GM19324 (cell line): ENCODE results near the gene CDC25C.
"Not testable (repeated sequence)": the region's sequence is repeated elsewhere in the genome, so short reads cannot be mapped to it uniquely, and the experiment has no call there.

Source experiments
- ATAC-seq: cut with Tn5 transposase; IDR thresholded peaks from one replicate; pipeline ENCODE4 v1.9.1; 2021; ENCODE audit warnings: mild to moderate bottlenecking, moderate library complexity; ENCODE audit not compliant: unreplicated experiment, low FRiP score

CDC25C gene

DNA sequence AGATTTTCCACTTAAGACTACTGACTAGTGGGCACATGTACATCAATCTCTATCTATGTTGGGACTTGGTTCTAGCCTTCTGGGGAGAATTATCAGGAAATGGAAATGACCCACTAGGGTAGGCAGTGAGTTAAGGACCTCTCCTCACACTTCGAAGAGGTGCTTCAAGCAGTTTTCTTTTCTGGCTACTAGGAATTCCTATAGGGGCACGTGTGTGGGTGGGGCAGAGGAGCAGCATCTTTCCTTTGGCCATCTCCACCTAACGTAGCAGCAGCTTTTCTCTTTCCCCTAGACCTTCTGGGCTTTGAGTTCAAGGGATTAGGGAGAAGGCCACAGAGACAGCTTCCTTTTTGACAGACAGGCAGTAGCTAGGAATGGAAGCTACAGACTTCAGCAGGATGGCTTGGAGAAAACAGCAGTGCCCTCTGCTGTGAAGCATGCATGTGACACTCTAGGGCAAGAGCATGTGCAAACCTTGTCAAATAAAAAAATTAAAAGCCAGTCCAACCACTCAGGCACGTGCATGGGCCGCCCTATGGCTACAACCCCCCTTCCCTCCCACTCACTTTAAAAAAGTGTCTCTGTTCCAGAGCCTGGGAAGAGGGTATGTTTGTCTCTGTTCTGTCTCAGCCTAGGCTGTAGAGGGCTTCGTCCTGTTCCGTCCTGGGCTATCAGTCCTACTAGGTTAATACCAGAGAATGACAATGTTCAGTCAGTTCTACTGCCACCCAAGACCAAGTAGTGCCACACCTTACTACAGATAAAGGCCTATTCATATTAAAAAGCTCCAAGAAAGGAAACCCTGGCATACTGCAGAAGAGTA lies 48.5 kb downstream of the CDC25C start:
- ATAC-seq = no peak

DNA sequence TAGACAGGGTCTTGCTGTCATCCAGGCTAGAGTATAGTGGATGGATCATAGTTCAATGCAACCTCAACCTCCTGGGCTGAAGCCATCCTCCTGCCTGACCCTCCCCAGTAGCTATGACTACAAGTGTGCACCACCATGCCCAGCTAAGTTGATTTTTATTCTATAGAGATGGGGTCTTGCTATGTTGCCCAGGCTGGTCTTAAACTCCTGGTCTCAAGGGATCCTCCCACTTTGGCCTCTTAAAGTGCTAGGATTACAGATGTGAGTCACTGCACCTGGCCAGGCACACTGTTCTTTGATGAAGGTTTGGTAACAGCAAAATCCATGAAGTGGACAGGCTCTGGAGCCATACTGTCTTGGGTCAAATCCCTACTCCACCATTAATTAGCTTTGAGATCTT lies 50.7 kb downstream of the CDC25C start:
- no peak for ATAC-seq

DNA sequence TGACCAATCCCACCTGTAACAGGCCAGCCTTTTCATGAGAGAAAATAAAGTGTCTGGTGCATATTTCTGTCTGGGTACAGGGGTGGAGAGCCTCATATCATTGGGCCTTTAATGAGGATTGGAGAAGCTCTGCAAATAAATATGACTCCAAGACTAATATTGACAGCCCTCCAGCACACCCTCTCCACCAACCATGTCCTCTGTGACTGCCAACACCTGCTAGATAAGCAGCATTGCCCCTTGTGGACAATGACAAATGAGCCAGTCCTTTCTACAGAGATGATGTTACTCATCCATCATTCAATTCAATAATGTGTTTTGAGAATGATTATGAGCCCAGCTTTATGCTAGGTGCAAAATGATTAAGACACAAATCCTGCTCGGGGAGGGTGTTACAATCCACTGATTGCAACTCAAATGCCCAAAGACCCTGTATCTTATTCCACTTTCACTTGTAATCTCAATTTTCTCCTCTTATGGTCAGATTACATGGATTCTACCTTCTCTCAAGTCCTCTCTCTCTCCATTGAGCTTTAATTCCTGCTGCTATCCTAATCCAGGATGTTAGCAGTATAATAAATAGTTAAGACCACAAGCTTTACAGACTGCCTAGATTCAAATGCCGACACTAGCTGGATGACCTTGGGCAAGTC lies 55.1 kb downstream of the CDC25C start:
- ATAC-seq = no peak

DNA sequence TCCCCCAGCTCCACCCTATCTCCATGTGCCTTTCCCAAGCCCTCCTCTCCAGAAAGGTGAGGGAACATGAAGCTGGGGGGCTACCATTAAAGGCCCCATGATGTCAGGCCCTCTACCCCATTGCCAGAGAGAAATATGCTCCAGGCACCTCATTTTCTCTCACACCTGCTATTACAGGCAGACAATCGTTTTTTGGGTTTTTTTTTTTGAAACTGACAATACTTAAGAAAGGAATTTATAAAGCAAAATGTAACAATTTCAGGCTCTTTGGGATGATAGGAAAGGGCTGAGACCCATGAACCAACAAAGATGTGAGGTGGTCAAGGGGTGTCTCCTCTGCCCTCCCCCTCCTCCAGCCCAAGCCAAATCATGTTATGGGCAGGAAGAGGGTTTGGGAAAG lies 55.7 kb downstream of the CDC25C start:
- no peak for ATAC-seq

DNA sequence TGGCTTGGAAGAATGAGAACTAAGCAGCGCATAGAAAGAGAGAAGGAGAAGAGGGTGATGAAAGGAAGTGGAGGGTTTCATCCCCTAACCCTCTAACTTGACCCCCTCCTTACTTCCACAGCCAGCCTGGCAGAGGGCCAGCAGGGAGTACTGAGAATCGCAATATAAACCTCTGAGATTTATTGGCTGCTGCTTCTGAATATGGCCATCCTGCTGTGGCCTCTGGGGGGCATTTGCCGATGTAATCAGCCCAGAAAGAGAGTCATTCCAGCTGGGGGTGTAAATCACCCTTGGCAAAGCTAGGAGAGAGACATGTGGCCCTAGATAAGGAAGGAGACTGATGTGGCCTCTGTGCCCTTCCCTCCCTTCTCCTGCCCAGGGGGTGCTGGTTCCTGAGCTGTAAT lies 56.2 kb downstream of the CDC25C start:
- no peak for ATAC-seq

DNA sequence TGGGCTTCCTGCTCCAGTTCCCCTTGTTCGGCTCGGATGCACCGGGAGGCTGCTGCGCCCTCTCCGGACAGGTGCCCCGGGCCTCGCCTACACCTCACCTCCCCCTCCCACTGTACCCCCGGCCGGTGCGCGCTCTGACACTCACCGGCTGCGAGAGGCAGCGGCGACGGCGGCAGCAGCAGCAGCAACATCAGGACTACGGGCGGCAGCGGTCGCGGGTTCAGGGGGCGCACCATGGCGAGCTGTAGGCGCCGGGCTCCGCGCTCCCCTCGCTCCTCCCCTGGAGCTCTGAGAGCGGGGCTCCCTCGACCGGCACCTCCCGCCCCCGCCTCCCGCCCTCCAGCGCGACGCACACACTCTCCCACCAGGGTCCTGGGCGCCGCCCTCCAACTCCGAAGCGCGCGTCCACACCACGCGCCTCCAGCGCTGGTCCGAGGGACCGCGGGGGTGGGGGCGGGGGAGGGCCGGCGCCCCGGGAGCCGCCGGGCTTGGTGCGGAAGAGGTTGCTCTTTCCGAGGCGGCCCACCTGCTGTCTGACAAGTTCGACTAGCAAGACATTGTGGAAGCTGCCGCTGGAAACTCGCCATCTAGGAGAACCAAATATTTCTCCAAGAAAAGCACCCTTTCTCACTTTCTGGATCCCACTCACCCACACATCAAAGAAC lies 57.3 kb downstream of the CDC25C start, which contains the start of gene GFRA3:
Gene GFRA3 (minus strand): TSS at position 433 of the 665 bp plus-strand sequence. CDS start 197 bp downstream, at position 236.
- ATAC-seq = no peak

DNA sequence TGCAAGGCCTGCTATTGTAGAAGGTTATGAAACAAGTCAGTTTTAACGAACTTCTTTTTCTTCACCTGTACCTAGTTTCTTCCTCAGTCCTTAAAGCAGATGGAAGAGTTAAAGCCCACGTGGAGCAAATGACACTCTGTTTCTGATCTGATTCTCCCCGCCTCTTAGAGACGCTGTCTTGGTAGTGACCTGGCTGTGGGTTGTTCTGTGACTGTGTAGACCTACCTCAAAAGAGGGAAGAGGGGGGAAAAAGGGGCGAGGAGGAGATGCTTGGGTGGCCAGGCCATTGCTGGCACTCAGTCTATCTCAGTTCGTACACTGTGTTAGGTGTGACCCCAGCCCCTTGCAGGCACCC lies 57.8 kb downstream of the CDC25C start:
- no peak for ATAC-seq

DNA sequence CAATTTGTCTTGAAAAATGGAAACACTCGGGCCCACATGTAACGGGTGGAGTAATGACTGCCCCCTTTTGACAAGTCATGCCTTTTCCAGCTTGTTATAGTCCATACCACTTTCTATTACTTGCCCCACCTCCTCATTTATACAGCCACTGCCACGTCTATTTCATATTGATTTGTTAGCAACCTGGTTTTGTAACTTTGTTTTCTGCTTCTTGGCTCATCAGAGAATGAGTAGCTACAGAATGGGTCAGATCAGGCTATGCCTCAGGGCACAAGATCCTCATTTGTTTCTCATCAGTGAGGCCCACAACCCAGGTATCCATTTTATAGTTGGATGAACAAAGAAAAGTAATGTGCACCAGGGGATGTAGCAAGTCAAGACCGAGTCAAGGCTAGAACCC lies 58.9 kb downstream of the CDC25C start:
- no peak for ATAC-seq

DNA sequence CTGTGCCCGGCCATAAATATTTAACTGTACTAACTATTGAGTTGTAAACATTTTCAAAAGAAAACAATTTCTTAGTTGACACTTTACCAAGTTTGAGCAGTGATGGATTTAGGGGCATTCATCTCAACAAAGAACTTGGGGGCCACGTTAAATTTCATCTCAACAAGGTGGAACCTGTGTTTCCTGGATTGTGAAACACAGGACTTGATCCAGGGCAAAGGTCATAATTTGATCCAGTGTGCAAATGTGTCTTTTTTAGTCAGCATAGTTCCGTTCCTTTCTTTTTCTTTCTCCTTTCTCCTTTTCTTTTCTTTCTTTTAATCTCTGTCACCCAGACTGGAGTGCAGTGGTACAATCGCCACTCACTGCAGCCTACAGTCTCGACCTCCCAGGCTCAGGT lies 60.3 kb downstream of the CDC25C start:
- ATAC-seq = no peak

DNA sequence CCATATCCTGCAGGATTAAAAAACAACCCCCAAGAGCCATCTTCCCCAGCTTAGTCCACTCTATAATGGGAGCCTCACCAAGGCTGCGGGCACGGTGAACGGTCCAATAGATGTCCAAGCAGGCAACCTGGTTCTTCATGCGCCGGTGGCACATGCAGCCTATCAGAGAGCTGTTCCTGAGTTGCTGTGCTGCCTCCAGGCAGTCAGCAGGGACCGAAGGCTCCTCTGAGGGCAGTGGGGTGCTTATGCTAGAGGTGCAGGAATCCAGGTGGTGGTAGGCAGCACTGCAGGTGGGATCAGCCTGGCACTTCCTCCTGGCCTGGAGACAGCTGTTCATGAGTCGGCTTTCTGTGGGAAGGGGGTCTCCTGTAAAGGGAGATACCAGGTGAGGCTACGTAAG lies 67.4 kb downstream of the CDC25C start:
- no peak for ATAC-seq

DNA sequence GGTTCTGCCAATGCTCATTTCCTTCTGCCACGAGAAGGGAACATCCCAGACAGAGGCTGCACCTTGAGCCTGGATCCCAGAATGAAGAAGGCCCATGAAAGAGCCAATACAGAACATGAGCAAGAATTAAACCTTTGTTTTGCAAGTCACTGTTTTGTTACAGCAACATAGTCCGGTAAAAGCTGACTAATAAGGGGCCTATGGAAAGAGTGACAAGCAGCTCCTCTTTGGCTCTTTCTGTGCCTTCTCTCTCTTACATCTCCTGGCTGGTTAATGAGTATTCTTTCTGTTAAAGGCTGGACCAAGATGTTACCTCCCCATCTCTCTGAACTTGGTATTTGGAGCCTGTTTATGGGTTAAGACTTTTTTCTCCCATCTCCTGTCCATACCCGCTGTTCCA lies 68.0 kb downstream of the CDC25C start:
- no peak for ATAC-seq

DNA sequence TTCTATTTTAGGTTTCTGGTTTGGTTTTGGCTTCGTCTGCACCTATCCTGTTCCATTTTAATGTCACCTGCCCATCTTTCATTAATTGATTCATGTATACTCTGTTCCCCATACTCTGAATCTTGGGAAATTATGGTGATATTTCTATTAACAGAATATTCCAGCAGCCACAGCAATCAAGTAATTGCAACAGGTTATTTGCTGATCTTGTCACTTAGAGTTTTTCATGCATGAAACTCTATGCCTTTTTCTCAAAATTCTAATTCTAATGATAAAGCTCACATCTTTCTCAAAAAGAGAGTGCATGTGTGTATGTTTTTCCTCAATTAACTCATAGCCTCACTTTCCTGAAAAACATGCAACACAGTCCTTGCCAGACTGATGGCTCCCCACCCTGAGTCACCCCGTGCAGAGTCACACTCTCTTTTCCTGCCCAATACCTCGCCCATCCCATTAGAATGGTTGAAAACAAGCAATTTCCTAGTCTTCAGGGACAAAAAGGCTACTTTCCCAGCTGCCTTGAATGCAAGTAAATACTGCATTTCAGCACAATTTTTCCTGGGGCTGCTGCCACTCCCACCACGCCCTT lies 72.8 kb downstream of the CDC25C start:
- no peak for ATAC-seq

DNA sequence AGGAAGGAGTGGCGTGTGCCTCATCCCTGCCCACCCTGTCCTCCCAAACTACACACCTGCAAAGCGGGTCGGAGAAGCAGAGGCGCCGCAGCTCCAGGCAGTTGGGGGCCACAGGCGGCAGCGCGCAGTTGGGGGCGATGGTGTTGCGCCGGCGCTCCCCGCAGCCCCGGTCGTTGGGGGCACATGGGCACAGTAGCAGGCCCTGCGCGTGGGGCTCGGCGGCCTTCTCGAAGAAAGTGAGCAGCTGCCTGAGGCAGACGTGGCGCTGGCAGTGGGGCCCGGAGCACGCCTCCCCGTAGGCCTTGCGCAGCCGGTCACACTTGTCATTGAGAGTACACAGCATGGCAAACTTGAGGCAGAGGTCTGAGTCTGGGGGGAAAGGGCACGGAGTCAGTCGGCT lies 74.0 kb downstream of the CDC25C start:
- no peak for ATAC-seq

DNA sequence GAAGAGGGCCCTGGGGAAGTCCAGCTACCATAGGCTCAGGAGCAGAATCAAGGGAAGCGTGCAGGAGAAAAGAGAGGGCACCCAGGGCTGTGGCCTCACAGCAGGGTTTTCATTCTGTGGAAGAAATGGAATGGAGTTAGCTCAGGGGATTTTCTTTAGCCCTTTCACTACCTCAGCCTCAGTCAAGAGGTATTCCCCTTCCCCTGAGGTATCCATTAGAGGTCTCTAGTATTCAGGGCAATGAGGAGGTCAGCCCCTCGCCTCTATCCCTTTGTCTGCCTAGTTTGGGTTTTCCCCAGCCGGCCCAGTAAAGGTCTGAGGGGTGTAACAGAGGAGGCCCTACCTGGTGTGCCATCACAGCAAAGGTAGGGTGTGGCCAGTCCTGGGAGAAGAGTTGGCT lies 78.7 kb downstream of the CDC25C start:
- no peak for ATAC-seq

DNA sequence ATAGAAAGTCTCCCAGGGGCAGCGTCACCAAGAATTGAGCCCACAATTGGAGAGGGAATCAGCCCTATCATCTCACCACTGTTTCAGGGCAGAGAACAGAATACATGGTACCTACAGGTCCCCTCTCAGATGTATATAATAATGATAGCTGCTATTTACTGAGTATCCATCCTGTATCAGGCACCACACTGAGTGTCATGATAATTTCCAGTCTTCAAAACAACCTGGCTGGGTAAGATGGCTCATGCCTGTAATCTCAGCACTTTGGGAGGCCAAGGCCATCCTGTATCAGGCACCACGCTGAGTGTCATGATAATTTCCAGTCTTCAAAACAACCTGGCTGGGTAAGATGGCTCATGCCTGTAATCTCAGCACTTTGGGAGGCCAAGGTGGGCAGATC lies 83.8 kb downstream of the CDC25C start:
- ATAC-seq = not testable (repeated sequence)

DNA sequence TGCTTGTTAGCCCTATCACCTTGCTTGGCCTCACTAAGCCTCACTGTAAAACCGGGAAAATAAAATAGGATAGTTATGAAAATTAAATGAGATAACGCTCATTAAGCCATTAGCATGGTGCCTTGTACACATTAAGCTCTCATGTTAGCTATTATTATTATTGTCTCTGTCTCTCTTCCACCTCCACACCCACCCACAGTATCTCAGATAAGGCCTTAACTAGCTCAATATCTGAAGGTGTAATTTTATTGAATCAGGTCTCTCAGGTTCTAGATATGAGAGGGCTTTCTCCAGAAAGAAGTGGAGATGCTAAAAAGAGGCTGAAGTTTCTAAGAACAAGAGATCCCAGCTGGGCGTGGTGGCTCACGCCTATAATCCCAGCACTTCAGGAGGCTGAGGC lies 84.8 kb downstream of the CDC25C start:
- ATAC-seq = no peak

DNA sequence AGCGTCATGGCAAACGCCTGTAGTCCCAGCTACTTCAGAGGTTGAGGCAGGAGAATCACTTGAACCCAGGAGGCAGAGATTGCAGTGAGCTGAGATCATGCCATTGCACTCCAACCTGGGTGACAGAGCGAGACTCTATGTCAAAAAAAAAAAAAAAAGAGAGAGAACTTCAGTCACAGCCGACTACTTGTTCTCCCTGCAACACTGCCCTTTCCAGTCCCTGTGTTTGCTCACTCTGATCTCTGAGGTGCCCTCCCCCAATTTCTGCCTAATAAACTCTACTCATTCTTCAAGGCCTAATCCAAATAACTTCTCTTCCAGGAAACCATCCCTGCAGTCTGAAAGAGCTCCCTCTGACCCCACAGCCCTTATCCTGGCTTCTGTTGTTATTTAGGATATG lies 85.3 kb downstream of the CDC25C start:
- ATAC-seq = no peak

DNA sequence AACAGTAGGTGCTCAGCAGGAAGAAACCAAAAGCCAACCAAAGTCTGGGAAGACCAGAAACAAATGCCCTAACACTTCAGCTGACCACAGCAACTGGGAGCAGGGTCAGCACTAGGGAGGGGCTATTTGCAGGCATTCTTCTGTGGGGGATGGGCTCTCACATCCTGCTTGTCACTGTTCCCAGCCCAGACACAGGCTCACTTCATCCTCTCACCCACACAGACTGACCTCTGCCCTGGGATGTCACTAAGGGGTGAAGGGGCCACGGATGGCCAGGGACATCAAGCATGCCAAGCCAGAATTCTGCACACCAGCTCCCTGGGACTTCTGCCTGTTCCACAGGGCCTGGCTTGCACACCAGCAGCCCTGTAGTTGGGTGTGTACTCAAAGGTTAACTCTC lies 85.9 kb downstream of the CDC25C start:
- ATAC-seq = no peak

DNA sequence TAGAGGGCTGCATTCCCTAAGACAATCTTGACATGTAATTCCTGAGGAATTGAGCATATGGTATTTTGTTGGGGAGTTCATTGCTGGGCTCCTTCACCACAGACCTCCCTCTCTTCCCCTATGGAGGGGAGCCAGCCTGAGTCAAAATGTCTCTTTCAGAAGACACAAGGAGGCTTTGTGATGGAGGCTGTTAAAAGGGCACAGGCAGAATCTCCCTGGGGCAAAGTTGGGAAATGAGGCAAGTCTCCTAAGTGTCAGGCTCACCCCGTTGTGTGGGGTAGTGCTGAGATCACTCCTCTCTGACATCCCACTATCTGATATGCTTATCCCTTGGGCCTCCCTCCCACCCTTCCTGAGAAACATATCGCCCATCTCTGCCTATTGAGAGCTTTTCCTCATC lies 87.8 kb downstream of the CDC25C start:
- no peak for ATAC-seq

DNA sequence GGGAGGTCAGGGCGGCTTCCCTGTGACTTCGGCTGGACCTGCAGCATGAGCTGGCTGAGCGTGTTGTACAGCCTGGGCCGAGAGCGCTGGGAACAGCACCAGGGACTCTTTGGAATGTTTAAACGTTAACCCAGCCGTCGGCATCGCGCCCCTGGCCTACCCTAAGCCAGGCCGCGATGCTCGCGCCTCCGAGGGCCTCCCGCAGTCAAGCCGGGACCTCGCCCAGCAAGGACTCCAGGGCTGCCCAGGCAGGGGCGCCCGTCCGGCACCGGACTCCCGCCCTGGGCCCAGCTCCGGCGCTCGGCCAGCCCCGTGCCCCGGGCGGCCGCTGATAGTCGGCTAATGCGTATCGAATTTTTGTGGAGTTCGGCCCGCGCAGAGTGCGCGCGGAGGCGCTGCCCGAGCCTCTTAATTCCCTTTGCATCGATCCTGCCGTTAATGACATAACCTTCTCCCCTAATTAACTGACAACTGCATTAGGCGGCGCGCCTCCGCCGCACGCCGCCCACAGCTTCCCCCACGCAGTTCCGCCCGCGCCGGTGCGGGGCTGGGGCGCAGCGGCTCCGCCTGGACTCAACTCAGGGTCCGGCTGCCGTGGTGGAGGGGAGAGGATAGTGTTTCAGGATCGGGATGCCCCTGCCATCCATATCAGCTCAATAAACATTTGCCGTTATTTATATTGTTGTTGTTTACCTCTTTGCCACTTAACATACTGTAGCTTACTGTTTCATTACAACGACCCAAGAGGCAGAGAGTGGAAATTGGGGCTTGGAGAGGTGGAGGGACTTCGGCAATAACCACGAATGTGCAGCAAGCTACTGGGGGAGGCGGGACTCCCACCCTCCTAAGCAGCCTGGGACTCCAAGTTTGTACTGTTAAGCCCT lies 89.7 kb downstream of the CDC25C start:
- no peak for ATAC-seq
